HFF-Myc (cell line): ENCODE data around the gene SASH1.

ENCODE experiments used
- DNase-seq: peaks from one replicate; pipeline ENCODE4 v3.0.0-alpha.2; 2011; ENCODE audit warnings: low read depth; ENCODE audit errors: extremely low read depth
- H3K4me3 ChIP-seq: replicated peaks from 2 replicates; pipeline ENCODE4 v1.5.1; 2011; ENCODE audit warnings: low read depth, mild to moderate bottlenecking, control low read depth, low read length
- CTCF ChIP-seq: IDR thresholded peaks from 2 replicates; pipeline ENCODE4 v1.5.1; 2012; ENCODE audit warnings: mild to moderate bottlenecking, low read depth, low read length, control low read depth; ENCODE audit errors: missing control alignments

The SASH1 gene

GRCh38 chr6:148416330-148416965 lies 73.8 kb downstream of the SASH1 start:
- no peak for DNase-seq
- H3K4me3 ChIP-seq: no peak overlapping the region
- no peak for TF ChIP-seq CTCF

GRCh38 chr6:148417045-148417444 lies 74.4 kb downstream of the SASH1 start:
- no peak overlapping the region for H3K4me3 ChIP-seq
- no peak for DNase-seq
- TF ChIP-seq CTCF: no peak

- no peak overlapping the region for H3K4me3 ChIP-seq
- no peak for TF ChIP-seq CTCF
- DNase-seq: no peak
Observed at GRCh38 chr6:148419430-148419829, 76.8 kb downstream of the SASH1 start.

GRCh38 chr6:148422085-148422484 lies 79.4 kb downstream of the SASH1 start:
- TF ChIP-seq CTCF: no peak
- DNase-seq: no peak
- H3K4me3 ChIP-seq: no peak overlapping the region

- H3K4me3 ChIP-seq: no peak overlapping the region
- DNase-seq: no peak
- TF ChIP-seq CTCF: no peak
Observed at GRCh38 chr6:148423133-148423532, 80.5 kb downstream of the SASH1 start.

GRCh38 chr6:148423601-148424270 lies 81.1 kb downstream of the SASH1 start:
- no peak for TF ChIP-seq CTCF
- H3K4me3 ChIP-seq: no peak overlapping the region
- no peak for DNase-seq

- TF ChIP-seq CTCF: no peak
- no peak overlapping the region for H3K4me3 ChIP-seq
- DNase-seq: no peak
Observed at GRCh38 chr6:148425443-148425842, 82.8 kb downstream of the SASH1 start.
